NT2/D1 (cell line): ENCODE data around the gene CDC42EP5.

Experiments
- YY1 ChIP-seq: IDR thresholded peaks from 2 replicates; pipeline ENCODE4 v1.6.1; 2011; ENCODE audit not compliant: insufficient read length, insufficient read depth
- ZNF274 ChIP-seq: IDR thresholded peaks from 2 replicates; pipeline ENCODE4 v1.6.1; 2011; ENCODE audit warnings: mild to moderate bottlenecking, low read depth, low read length

DNA sequence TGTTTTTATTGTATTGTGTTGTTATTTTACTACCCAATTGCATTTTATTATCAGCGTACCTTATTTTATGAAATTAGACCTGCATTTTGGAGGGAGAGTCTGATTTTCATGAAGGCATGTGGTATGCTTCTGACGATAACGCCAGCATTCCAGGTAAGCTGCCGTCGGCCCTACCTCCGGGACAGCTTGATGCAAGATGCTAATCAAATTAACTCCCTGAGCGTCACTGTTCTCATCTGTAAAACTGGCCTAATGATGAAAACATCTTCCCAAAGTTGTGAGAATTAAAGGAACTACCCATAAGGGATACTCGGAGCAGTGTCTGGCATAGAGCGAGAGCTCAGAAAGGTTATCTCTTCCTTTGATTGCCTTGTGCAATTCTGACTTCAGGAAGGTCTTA, 16.7 kb upstream of the CDC42EP5 start:
- no peak for TF ChIP-seq ZNF274
- TF ChIP-seq YY1: no peak
